ENCODE measurements around the gene SIRT3.
"Not testable (repeated sequence)": the region's sequence is repeated elsewhere in the genome, so short reads cannot be mapped to it uniquely, and the experiment has no call there.

SIRT3 gene

DNA sequence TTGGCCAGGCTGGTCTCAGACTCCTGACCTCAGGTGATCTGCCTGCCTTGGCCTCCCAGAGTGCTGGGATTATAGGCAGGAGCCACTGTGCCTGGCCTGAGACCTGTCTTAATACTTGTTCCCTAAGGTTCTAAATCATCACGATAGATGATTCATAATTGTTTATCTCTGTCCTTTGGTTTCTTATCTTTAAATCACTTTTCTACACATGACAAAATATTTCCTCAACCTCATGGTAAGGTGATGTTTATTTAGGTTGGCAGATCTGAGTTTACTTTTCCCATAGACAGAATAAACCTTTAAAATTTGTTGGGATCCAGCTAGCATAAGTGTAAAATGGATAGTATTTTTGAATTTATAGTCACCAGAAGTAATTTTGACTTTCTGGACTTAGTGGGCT is 4.2 kb upstream of the SIRT3 start:
- no peak for DNase-seq (ENCODE audit: low read depth in 2 of 2)

DNA sequence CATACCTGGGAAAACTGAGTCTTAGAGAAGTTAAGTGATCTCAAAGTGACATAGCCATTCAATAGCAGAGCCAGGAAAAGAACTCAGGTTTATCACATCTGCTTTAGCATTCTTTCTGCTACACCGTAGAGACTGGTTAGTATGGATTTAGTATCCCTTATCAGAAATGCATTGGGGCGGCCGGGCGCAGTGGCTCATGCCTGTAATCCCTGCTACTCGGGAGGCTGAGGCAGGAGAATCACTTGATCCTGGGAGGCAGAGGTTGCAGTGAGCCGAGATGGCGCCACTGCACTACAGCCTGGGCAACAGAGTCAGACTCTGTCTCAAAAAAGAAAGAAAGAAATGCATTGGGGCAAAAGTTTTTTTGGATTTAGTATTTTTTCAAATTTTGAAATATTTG is 2.2 kb upstream of the SIRT3 start:
- DNase-seq (ENCODE audit: low read depth in 2 of 2), result not testable (repeated sequence)

DNA sequence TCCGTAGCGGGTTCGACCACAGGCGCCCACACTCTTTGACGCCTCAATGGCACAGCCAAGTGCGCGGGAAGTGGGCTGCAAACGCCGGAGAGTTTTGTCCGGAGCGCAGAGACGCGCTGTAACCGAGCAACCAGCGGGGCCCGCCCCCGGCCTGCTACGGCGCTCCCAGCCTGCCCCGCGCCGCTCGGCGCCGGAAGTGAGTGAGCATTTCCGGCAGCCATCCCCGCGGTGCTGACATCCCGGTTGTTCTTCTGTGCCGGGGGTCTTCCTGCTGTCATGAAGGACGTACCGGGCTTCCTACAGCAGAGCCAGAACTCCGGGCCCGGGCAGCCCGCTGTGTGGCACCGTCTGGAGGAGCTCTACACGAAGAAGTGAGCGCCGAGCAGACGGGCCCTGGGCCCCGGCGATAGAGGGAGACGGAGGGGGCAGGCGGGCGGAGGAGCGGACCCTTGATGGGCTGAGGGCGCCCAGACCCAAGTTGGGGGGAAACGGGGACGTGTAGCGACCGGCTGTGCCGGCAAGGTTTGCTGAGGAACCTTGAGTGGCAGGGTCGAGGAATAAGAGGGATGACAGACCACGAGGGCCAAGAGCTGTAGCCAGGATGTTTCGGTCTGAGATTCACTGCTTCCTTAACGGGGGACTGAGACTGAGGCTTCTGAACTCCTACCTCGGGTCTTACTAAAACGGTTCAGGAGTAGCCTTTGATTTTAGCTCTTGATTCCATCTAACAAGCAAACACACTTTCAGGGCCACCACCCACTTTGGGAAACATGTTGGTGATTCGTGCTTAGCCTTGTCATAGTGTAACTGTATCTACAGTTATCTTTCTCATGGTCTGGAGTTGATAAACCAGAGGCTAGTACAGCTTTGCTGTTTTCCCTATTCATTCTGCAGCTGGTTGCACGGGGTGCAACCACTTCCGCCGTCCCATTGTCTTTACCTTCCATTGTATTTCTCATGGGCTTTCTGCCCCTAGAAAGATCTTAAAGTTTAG is 929 bp upstream of the SIRT3 start, which contains the start of gene PSMD13:
Gene PSMD13 (plus strand): TSS at position 203 of the 994 bp plus-strand sequence. CDS start 74 bp downstream, at position 277.
- peak; percentile 71 to 81 for DNase-seq (ENCODE audit: low read depth in 2 of 2)

DNA sequence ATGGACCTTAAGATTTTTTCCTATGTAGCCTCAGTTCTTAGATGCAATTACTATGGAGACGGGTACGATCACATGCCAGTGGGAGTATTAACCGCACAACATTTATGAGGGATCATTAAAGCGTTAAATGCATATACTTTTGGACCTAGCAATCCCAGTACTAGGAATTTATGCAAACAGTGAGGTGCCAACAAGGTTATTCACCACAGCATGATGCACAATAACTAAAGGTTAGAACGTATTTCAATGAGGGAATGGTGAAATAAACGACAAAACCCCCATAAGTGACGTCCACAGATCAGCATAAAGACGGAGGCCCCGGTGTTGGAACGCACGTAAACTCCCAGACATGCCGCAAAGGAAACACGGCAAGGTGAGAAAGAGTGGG is 539 bp downstream of the SIRT3 start:
- DNase-seq (ENCODE audit: low read depth in 2 of 2), result peak in 1 of 2 donors; percentile 60

DNA sequence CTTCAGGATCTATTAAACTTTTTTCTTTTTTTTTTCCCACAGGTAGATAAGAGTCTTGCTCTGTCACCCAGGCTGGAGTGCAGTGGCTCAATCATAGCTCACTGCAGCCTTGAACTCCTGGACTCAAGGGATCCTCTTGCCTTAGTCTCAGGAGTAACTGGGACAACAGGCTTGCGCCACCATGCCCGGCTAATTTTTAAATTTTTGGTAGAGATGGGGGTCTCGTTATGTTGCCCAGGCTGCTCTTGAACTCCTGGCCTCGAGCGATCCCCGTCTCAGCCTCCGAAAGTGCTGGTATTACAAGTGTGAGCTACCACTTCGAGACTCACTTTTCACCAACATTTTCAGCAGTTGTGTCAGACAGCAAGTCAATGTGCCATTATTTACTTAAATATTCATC is 962 bp downstream of the SIRT3 start:
- no peak for DNase-seq (ENCODE audit: low read depth in 2 of 2)

DNA sequence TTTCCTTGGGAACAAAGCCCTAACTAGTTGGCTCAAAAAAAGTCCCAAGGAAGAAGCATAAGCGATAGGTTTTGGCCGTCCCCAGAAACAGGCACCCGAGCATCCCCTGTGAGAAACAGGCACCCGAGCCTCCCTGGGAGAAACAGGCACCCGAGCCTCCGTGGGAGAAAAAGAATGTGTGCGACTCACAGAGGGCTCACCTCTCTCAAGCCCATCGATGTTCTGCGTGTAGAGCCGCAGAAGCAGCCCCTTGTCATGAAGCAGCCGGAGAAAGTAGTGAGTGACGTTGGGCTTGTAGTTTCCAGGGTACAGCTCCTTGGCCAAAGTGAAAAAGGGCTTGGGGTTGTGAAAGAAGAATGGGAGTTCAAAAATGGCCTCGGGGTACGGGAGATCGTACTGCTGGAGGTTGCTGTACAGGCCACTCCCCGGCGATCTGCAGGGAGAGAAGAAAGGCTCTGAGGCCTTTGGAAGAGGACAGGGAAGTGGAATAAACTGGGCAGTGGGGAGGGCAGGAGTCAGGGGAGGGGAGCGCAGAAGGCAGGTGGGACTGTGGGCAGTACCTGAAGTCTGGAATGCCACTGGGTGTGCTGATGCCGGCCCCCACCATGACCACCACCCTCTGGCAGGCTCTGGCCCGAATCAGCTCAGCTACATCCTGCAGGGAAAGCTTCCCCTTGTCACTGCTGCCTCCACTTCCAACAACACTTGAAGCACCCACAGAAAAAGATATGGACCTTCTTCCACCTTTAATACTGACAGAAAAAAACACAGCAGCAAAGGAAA is 3.2 kb downstream of the SIRT3 start:
- no peak for DNase-seq (ENCODE audit: low read depth in 2 of 2)

DNA sequence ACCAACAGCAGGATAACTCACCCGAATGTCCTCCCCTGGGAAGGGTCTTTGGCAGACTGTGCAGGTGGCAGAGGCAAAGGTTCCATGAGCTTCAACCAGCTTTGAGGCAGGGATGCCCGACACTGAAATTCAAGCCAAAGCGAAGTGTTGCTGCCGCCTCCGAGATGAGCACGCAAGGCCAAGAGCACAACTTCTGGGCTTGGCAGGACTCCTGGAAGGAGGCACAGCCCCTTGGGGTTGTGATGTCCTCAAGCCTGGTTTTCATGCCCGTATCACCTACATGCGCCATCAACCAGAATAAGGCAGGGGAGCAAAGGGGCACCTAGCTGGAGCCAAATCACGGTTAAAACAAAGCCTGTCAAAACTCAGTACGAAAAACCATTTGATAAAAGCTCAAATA is 5.7 kb downstream of the SIRT3 start:
- DNase-seq (ENCODE audit: low read depth in 2 of 2), result no peak

DNA sequence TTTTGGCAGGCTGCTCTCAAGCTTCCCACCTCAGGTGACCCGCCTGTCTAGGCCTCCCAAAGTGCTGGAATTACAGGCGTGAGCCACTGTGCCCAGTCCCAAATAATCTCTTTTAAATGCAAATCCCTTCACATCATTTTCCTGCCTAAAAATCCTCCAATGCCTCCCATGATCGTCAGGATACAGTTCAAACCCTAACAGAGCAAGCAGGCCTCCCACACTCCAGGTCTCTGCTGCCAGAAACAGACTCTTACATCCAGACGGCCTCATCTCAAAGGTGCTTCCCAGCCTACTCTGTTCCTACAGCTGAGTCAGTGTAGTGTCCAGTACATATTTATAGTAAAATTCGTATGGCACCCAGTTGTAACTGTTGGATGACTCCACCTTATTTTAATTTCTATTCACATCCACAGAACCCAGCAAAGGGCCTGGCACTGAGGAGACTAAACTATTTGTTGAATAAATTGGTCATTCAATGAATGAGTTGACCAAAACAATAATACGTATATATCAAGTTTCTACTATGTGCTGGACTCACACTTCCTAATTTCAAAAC is 8.2 kb downstream of the SIRT3 start:
- DNase-seq (ENCODE audit: low read depth in 2 of 2), result no peak

DNA sequence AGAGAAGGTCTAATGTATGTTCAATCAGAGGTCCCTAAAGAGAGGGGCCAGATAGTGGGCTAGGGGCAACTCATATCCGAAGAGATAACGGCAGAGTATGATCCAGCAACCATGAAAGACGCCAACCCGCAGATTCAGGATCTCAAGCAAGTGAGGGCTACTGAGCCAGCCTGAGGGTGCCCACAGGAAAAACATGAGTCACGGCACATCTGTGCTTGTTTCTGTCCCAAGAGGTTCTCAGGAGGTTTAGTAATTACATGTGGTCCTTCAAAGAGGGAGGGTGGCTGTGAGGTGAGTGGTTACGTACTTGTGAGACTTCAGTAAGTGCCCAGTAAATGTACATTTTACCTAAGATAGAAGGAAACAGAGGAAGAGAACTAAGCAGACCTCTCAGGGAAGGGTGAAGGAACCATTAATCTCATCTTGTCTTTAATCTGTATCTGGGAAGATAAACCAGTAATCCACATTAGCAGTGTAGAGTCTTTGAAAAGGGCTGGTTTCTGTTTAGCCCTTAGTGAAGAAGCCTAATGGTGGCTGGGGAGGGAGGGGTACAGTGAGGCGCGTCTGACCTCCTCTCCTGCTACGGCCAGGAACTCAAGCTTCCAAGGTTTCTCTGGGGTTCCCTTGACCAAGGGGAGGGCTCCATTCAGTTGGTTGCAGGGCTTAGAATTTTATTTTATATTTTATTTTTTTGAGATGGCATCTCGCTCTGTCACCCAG is 10.2 kb downstream of the SIRT3 start:
- DNase-seq (ENCODE audit: low read depth in 2 of 2), result no peak

DNA sequence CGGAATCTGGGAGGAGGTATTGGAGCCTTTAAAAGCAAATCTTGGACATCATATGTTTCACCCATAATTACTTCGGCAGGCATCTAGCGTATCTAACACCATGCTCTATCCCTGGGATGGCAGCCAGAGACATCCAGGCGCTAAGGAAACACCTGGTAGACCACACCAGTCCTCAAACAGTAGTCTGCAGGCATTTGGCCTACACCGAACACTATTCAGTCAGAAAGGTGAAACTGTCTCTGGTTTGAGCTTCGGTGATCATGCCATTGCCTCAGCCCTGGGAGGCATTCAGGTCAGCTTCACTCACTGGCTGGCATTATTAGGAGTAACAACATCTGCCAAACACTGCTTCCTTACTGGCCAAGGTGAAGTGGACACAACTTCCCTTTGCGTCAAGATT is 11.7 kb downstream of the SIRT3 start:
- no peak for DNase-seq (ENCODE audit: low read depth in 2 of 2)

DNA sequence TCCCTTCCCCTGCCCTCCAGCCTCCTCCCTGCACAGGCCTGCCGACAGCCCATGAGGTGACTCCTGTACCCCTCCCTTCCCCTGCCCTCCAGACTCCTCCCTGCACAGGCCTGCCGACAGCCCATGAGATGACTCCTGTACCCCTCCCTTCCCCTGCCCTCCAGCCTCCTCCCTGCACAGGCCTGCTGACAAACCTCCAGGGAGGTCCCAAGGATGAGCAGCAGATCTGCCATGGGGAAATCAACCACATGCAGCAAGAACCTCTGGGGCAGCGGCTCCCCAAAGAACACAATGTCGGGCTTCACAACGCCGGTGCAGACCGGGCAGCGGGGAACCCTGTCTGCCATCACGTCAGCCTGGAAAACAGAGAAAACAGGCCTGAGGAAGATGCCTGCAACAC is 12.3 kb downstream of the SIRT3 start:
- no peak for DNase-seq (ENCODE audit: low read depth in 2 of 2)

DNA sequence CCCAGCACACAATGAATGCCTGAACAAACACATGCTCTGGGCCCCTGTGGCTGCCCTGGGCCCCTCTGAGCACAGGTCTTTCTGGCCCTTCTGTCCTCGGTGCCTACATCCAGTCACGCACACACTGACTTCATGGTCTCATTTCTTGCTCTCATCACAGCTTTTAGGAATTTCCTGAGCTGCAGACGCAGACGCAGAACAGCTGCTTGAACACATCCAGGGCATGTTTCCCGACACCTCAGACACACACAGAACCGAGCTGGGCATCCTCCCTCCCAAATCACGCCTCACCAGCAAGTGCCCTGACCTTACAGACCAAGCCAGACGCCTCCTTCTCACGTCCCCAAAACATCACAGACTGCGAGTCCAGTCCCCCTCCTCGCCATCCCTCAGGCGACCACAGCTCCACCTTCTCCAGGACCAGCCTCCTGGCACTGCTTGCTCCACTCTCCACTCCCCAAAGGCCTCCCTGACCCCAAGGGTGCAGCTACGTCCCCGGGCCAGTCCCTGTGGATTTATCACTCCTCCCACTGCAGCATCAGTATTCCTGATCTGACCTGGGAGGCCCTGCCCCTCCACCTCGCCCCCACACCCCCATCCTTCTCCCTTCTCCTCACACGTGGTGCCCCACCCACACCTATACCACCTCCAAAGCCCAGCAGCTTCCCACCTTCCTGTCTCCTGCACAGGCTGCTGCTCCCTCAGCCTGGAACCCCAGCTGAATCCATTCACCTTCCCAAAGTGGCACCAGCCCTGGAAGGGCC is 12.9 kb downstream of the SIRT3 start:
- DNase-seq (ENCODE audit: low read depth in 2 of 2), result no peak

DNA sequence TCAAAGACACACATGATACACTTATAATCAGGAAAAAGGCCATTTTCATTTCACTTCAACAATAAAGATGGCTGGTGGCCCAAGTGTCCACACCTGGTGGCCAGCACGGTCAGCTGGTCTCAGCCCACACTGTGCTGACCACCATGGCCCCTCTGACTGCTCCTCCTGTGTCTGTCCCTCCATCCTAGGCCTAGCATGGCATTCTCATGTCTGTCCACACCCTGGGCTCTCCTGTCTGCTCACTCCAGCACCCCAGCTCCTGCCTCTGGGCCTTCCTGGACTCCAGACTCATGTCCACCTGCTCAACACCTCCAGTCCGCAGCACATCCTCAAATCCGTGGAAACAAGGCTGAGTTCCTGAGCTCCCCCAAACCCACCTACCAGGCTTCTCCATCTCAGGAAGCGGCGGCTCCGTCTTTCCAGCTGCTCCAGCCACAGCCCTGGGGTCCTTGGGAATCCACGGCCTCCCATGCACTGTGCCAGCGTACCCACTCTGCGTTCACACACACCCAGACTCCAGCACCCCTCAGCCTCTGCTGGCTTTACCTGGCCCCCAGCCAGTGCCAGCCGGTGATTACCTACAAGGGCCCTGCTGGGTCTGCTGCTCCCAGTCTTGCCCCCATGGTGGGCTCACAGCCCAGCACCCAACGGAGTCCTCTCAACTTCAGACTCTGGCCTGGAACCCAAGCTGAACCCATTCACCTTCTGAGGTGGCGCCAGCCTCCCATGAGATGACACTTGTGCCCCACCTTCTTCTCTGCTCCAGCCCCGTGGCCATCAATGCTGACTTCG is 13.9 kb downstream of the SIRT3 start:
- no peak for DNase-seq (ENCODE audit: low read depth in 2 of 2)

DNA sequence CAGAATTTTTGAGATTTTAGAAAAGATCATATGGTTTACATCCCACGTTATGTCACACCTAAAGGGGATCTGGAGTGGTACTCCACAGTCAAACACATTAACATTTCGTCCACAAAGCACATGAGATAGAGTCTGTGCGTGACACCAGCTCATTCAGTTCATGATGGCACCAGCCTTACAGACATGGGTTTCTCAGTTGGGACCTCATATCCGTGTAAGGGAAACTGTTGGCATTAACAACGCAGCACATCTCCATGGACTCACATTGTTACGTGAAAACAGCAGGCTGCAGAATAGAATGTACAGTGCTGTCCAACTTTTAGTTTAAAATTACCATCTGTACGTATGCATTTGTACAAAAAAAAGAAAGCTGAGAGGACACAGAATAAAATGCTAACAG is 14.6 kb downstream of the SIRT3 start:
- no peak for DNase-seq (ENCODE audit: low read depth in 2 of 2)

DNA sequence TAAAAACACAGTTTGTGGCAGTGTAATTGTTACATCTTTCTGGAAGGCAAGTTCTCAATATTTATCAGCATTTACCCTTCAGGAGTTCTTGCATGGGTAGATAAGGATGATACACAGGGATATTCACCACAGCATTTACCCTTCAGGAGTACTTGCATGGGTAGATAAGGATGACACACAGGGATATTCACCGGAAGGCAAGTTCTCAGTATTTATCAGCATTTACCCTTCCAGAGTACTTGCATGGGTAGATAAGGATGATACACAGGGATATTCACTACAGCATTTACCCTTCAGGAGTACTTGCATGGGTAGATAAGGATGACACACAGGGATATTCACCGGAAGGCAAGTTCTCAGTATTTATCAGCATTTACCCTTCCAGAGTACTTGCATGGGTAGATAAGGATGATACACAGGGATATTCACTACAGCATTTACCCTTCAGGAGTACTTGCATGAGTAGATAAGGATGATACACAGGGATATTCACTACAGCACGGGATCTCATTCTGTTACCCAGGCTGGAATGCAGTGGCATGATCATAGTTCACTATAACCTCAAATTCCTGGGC is 15.4 kb downstream of the SIRT3 start:
- not testable (repeated sequence) for DNase-seq (ENCODE audit: low read depth in 2 of 2)

DNA sequence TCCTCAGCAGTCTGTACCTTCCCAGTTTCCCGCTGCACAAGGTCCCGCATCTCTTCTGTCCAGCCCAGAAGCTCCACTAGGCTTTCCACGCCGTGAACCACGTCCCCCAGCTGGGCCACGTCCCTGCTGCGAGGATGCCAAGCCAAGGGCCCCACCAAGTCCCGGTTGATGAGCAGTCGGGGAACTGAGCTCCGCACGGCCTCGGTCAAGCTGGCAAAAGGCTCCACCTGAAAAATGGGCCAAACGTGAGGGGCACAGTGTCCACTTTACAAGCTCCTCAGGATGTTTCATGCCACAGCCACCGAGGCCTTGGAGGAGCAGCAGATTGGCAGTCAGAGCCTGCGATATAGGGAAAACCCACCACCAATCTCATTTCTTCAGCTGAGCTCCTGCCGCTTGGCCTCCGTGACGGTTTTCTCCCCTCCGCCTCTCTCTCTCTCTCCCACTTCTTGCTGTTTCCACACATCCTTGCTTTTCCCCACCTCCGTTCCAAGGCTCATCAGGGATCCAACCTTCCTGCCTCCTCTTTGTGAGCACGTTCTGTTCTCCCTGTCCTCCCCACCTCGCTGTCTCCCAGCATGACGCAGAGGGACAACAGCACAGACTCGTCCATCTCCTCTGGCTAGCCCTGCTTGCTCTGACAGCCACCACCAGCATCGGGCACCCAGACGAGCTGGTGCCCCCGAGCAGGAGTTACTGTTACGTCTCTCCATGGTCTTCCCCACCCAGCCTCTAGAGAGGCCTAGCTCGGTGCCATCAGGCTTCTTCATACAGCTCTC is 17.1 kb downstream of the SIRT3 start:
- no peak for DNase-seq (ENCODE audit: low read depth in 2 of 2)

DNA sequence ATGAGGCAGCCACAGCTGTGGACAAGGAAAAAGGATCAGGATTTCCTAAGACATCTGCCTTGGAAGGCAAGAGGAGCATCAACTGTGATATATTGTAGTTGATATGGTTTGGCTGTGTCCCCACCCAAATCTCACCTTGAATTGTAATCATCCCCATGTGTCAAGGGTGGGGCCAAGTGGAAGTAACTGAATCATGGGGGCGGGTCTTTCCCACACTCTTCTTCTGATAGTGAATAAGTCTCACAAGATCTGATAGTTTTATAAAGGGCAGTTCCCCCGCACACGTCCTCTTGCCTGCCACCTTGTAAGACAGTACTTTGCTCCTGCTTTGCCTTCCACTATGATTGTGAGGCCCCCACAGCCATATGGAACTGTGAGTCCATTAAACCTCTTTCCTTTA is 18.4 kb downstream of the SIRT3 start:
- DNase-seq (ENCODE audit: low read depth in 2 of 2), result no peak

DNA sequence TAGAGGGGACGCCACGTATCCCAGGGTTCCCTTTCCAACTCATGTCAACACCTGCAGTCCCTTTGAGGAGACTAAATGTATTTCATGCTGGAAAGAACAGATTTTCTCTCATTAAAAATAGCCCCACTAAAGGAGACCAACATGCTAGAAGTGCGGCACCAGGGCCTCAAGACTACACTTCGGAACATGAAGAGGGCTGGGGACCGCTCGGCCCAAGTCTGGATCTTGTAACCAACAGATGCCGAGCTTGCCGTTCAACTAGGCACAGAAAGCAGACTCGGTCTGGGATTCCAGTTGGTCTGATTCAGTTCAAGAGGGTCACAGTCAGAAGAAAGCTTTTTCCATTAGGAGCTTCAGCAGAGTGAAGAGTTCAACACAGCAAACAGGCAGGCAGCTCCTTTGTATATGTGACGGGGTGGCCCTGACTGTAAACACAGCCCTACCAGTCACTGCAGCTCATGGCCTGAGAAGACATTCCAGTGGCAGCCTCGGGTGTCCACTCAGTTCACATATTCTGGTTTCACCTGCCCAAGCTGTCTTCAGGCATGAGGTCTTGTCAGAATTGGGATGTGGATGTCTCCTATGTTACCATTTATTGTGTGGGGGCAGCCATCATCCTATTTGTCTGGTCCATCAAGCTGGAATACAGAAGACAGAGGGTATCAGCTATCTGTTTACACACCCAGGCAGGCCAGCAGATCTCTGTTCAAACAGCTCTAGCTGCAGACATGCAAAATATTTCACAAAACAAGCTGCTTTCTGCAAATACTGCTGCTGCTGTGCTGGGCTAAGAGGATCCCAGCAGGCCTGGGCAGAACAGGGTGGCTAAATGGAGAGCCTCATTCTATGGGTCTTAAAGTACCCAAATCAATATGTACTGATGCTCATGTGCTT is 19.8 kb downstream of the SIRT3 start:
- DNase-seq (ENCODE audit: low read depth in 2 of 2), result no peak
